IMR-90 (cell line): ENCODE measurements around the gene POLRMT. TPM values are rescaled to one million over a fixed set of nuclear protein-coding genes. Genes with fewer than 3 reads are reported as not detected.
A peak's percentile ranks its signal among the peaks of the same experiment; 100 is the strongest.

ENCODE experiments used
- ATAC-seq: fragments of 200-7000 bp; cut with Tn5 transposase; 2 replicates; pipeline ENCODE4 v1.9.1; 2020; ENCODE audit warnings: low read depth, mild to moderate bottlenecking, moderate library complexity
- BruUV-seq: library from RNA; stranded (reverse); fragments of 400-500 nt; replicated peaks from 2 replicates; lab custom pipeline; 2021; lab: Mats Ljungman, UMichigan
- CTCF ChIA-PET: fragments of 300-600 bp; formaldehyde crosslinking; extraction: SDS; loops from one replicate; lab custom pipeline; 2021; ENCODE audit warnings: antibody characterized with exemption; lab: Yijun Ruan, JAX
- POLR2A ChIA-PET: fragments of 300-600 bp; sonication (Branson Sonifier 250); formaldehyde crosslinking; loops from one replicate; lab custom pipeline; 2022; ENCODE audit warnings: antibody characterized with exemption; ENCODE audit not compliant: unreplicated experiment; lab: Charles Lee
- DNase-seq: peaks from one replicate; pipeline ENCODE4 v3.0.0; 2013
- H2AFZ ChIP-seq: replicated peaks from 2 replicates; pipeline ENCODE3; 2013; ENCODE audit warnings: low read length, mild to moderate bottlenecking; ENCODE audit not compliant: poor library complexity
- H2AK5ac ChIP-seq: 2 replicates; pipeline ENCODE4 v1.6.1; 2013; ENCODE audit warnings: low read depth, low read length, inconsistent platforms
- H2AK9ac ChIP-seq: replicated peaks from 2 replicates; pipeline ENCODE3; 2013; ENCODE audit warnings: mild to moderate bottlenecking, low read depth, low read length, moderate library complexity; ENCODE audit not compliant: poor library complexity
- H2BK120ac ChIP-seq: 2 replicates; pipeline ENCODE4 v1.6.1; 2013; ENCODE audit warnings: low read depth, low read length, inconsistent platforms
- H2BK15ac ChIP-seq: 3 replicates; pipeline ENCODE4 v1.6.1; 2013; ENCODE audit warnings: low read depth, low read length, inconsistent platforms
- H2BK20ac ChIP-seq: 2 replicates; pipeline ENCODE4 v1.6.1; 2013; ENCODE audit warnings: low read depth, mild to moderate bottlenecking, inconsistent platforms, low read length, moderate library complexity
- H2BK5ac ChIP-seq: 2 replicates; pipeline ENCODE4 v1.6.1; 2013; ENCODE audit warnings: mild to moderate bottlenecking, low read depth, low read length, inconsistent platforms; ENCODE audit not compliant: poor library complexity, severe bottlenecking
- H3K14ac ChIP-seq: replicated peaks from 2 replicates; pipeline ENCODE4 v1.6.1; 2013; ENCODE audit warnings: low read depth, low read length, inconsistent platforms
- H3K18ac ChIP-seq: 2 replicates; pipeline ENCODE4 v1.6.1; 2013; ENCODE audit warnings: low read depth, low read length, control low read depth
- H3K23ac ChIP-seq: 2 replicates; pipeline ENCODE4 v1.6.1; 2013; ENCODE audit warnings: low read depth, low read length, inconsistent platforms
- H3K27ac ChIP-seq: 2 replicates; pipeline ENCODE4 v1.5.1; 2013; ENCODE audit warnings: mild to moderate bottlenecking, control low read depth, low read length; ENCODE audit not compliant: insufficient read depth
- H3K27me3 ChIP-seq: 2 replicates; pipeline ENCODE4 v1.6.1; 2013; ENCODE audit warnings: low read length; ENCODE audit not compliant: control insufficient read depth, insufficient read depth
- H3K36me3 ChIP-seq: 2 replicates; pipeline ENCODE4 v1.6.1; 2013; ENCODE audit warnings: low read length, mixed read lengths; ENCODE audit not compliant: control insufficient read depth, insufficient read depth
- H3K4ac ChIP-seq: 2 replicates; pipeline ENCODE4 v1.6.1; 2013; ENCODE audit warnings: low read depth, low read length, inconsistent platforms
- H3K4me1 ChIP-seq: 2 replicates; pipeline ENCODE4 v1.6.1; 2013; ENCODE audit warnings: low read length, mixed read lengths; ENCODE audit not compliant: control insufficient read depth, insufficient read depth
- H3K4me2 ChIP-seq: 2 replicates; pipeline ENCODE4 v1.6.1; 2013; ENCODE audit warnings: low read depth, mild to moderate bottlenecking, control low read depth, low read length, moderate library complexity
- H3K4me3 ChIP-seq: 2 replicates; pipeline ENCODE4 v1.5.1; 2013; ENCODE audit warnings: low read depth, mild to moderate bottlenecking, control low read depth, low read length, moderate library complexity; ENCODE audit not compliant: insufficient read depth
- H3K56ac ChIP-seq: 2 replicates; pipeline ENCODE4 v1.6.1; 2013; ENCODE audit warnings: low read length, inconsistent platforms; ENCODE audit not compliant: insufficient read depth; ENCODE audit errors: extremely low read depth
- H3K79me1 ChIP-seq, 2 experiments: 2 replicates each; pipeline ENCODE4 v1.6.1; 2013; ENCODE audit warnings: low read length in 2 of 2, inconsistent platforms in 1 of 2, low read depth in 1 of 2
- H3K9ac ChIP-seq: 2 replicates; pipeline ENCODE4 v1.6.1; 2013; ENCODE audit warnings: low read depth, low read length, control low read depth
- H3K9me1 ChIP-seq: 2 replicates; pipeline ENCODE4 v1.6.1; 2013; ENCODE audit warnings: low read length, inconsistent platforms; ENCODE audit not compliant: insufficient read depth
- H3K9me3 ChIP-seq: 2 replicates; pipeline ENCODE4 v1.6.1; 2013; ENCODE audit warnings: low read length; ENCODE audit not compliant: control insufficient read depth, insufficient read depth
- H4K20me1 ChIP-seq: 2 replicates; pipeline ENCODE4 v1.6.1; 2013; ENCODE audit warnings: low read length, inconsistent platforms; ENCODE audit not compliant: insufficient read depth
- H4K5ac ChIP-seq: 2 replicates; pipeline ENCODE4 v1.6.1; 2013; ENCODE audit warnings: mild to moderate bottlenecking, low read depth, low read length, control low read depth
- H4K8ac ChIP-seq, 2 experiments: 2 replicates each; pipeline ENCODE4 v1.6.1; 2013; ENCODE audit warnings: low read depth in 2 of 2, low read length in 2 of 2, control low read depth in 1 of 2, inconsistent platforms in 1 of 2
- H4K91ac ChIP-seq: 2 replicates; pipeline ENCODE4 v1.6.1; 2013; ENCODE audit warnings: low read depth, low read length, inconsistent platforms; ENCODE audit not compliant: insufficient read depth
- FOS ChIP-seq: fragments of 150-350 bp; IDR thresholded peaks from 2 replicates; pipeline ENCODE4 v1.6.1; 2016; ENCODE audit warnings: low read depth, low read length
- MAZ ChIP-seq: IDR thresholded peaks from 2 replicates; pipeline ENCODE4 v1.6.1; 2012; ENCODE audit warnings: low read depth, mild to moderate bottlenecking, low read length, improper control_type of control experiment, moderate library complexity, borderline replicate concordance
- SMC3 ChIP-seq: fragments of 150-350 bp; IDR thresholded peaks from 2 replicates; pipeline ENCODE4 v1.6.1; 2016; ENCODE audit warnings: low read depth, mild to moderate bottlenecking, antibody characterized with exemption, low read length, moderate library complexity
- USF2 ChIP-seq: fragments of 150-350 bp; IDR thresholded peaks from 2 replicates; pipeline ENCODE4 v1.6.1; 2017; ENCODE audit warnings: mild to moderate bottlenecking, antibody characterized with exemption, low read length, low read depth
- WGBS, 2 experiments: methylation state at CpG; one replicate each; pipeline versions ENCODE4 v1.1.5 to v1.1.7; 2013; ENCODE audit warnings: missing lambda C conversion rate in 2 of 2; ENCODE audit not compliant: insufficient read length in 1 of 2; ENCODE audit errors: extremely low coverage in 2 of 2; 5-methylcytosine and 5-hydroxymethylcytosine counted together
- dilution Hi-C: fragments of 300-500 bp; cut with HindIII; formaldehyde crosslinking; loops from one replicate; pipeline ENCODE4 v1.14.3; 2018; ENCODE audit warnings: low sequenced_read_pairs; ENCODE audit not compliant: unreplicated experiment
- in situ Hi-C: fragments of 300-500 bp; cut with MboI; formaldehyde crosslinking; loops from 3 replicates; pipeline ENCODE4 v1.14.3; 2019; ENCODE audit warnings: low sequenced_read_pairs, inconsistent platforms, mixed read lengths
- intact Hi-C: fragments of 100-400 bp; cut with micrococcal nuclease; formaldehyde crosslinking; loops from 2 replicates; pipeline ENCODE4 v1.10.0; 2022
- polyA plus RNA-seq, 3 experiments: library from polyadenylated mRNA; depleted of rRNA; stranded (reverse); fragments of >200 nt; gene quantifications; 2 replicates each; pipeline ENCODE4 v1.2.3, GENCODE V29; 2012; ENCODE audit warnings: low replicate concordance in 1 of 3
- total RNA-seq: library from RNA; depleted of rRNA; stranded (reverse); fragments of >200 nt; gene quantifications from 2 replicates; pipeline ENCODE4 v1.2.3, GENCODE V29; 2012

POLRMT gene
- total and polyA plus RNA-seq, 2 of the 4 experiments (the other 2 are of a cell fraction): 9.9 to 29.6 TPM

GRCh38 chr19:577439-578392 lies 55.6 kb downstream of the POLRMT start:
- Histone ChIP-seq H4K91ac (no peak overlapping the region), H2AK9ac (peak overlapping the region; percentile 24), H2BK20ac (no peak overlapping the region), H3K18ac (no peak overlapping the region), H3K56ac (no peak overlapping the region), H4K20me1 (peaks cover 85% of the 10 kb centered on the region), H3K4ac (no peak overlapping the region), H3K27me3 (no peaks in the 10 kb centered on the region), H2BK5ac (no peak overlapping the region), H3K27ac (no peak overlapping the region), H2BK120ac (no peak overlapping the region), H3K4me3 (no peak overlapping the region), H3K36me3 (peaks cover 22% of the 10 kb centered on the region; the same call in 1 of the 2 replicates), H3K4me1 (peaks cover 20% of the 10 kb centered on the region), H3K79me1 (peaks cover 0 to 66% of the 10 kb centered on the region in 2 experiments; a peak in 2 of 4 replicates), H3K9me1 (peaks cover 7% of the 10 kb centered on the region; the same call in 1 of the 2 replicates), H4K5ac (no peak overlapping the region), H2BK15ac (no peak overlapping the region), H2AFZ (no peak overlapping the region), H3K23ac (no peak overlapping the region), H3K9ac (no peak overlapping the region), H4K8ac (no peak overlapping the region), H2AK5ac (no peak overlapping the region), H3K14ac (no peak overlapping the region), H3K9me3 (no peaks in the 10 kb centered on the region), H3K4me2 (no peak overlapping the region)
- ChIA-PET POLR2A (no interaction called here), CTCF (no interaction called here)
- dilution Hi-C loops (no loop called here), intact Hi-C loops (no loop called here), in situ Hi-C loops (no loop called here)
- no TSS peak for BruUV-seq
- TF ChIP-seq USF2 (no peak), MAZ (no peak), FOS (no peak), SMC3 (no peak)
- ATAC-seq (no peak), DNase-seq (no peak)
- 91% methylated on average over 41 of the region's 66 CpGs; no CpG with 5 or more reads in 1 of the 2 experiments for WGBS, 2 experiments
